Loucy (cell line): ENCODE measurements around the gene CNTN5.

Source experiments
- EZH2phosphoT487 ChIP-seq: fragments of 200-600 bp; IDR thresholded peaks from 2 replicates; pipeline ENCODE4 v1.6.1; 2018; ENCODE audit warnings: antibody characterized with exemption, mild to moderate bottlenecking, moderate library complexity, borderline replicate concordance
- TF ChIP-seq, protein P1 (sequence below): fragments of 200-600 bp; sonication (generic); conservative IDR thresholded peaks from 2 replicates; pipeline ENCODE4 v1.5.1; 2014; ENCODE audit warnings: mild to moderate bottlenecking, antibody characterized with exemption, low read length

DNA sequence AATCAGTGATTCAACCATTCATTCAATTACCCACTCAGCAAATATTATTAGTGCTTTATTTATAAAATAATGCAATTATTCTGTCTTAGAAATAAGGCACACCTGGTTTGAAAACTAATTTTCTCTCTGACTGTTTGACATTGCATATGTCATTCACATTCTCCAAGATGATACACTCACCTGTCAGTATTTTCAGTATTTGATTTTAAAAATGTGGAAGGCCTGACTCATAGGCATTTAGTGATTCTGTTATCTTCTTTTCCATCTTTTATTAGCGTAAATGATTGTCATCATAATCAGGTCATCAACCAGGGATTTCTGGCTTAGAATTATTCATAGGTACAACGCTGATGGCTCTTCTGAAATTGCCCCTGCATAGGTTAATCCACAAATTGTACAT lies 480.9 kb downstream of the CNTN5 start:
- TF ChIP-seq, protein P1, sequence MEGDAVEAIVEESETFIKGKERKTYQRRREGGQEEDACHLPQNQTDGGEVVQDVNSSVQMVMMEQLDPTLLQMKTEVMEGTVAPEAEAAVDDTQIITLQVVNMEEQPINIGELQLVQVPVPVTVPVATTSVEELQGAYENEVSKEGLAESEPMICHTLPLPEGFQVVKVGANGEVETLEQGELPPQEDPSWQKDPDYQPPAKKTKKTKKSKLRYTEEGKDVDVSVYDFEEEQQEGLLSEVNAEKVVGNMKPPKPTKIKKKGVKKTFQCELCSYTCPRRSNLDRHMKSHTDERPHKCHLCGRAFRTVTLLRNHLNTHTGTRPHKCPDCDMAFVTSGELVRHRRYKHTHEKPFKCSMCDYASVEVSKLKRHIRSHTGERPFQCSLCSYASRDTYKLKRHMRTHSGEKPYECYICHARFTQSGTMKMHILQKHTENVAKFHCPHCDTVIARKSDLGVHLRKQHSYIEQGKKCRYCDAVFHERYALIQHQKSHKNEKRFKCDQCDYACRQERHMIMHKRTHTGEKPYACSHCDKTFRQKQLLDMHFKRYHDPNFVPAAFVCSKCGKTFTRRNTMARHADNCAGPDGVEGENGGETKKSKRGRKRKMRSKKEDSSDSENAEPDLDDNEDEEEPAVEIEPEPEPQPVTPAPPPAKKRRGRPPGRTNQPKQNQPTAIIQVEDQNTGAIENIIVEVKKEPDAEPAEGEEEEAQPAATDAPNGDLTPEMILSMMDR, result no peak
- no peak for TF ChIP-seq EZH2phosphoT487
